PFSK-1 (cell line): Measurements from ENCODE around the gene PNRC1.

ENCODE experiments used
- FOXP2 ChIP-seq: optimal IDR thresholded peaks from 2 replicates; pipeline ENCODE3; 2011; ENCODE audit warnings: borderline replicate concordance, control low read depth, inconsistent platforms; ENCODE audit not compliant: insufficient read depth; ENCODE audit errors: extremely low read length, extremely low read depth
- POLR2AphosphoS5 ChIP-seq: IDR thresholded peaks from 2 replicates; pipeline ENCODE4 v1.6.1; 2012; ENCODE audit warnings: low read depth, mild to moderate bottlenecking, control low read depth, low read length, moderate library complexity
- TAF1 ChIP-seq: IDR thresholded peaks from 2 replicates; pipeline ENCODE4 v1.6.1; 2012; ENCODE audit warnings: low read length, control low read depth, borderline replicate concordance; ENCODE audit not compliant: insufficient read depth
- TF ChIP-seq, protein P1 (sequence below), 2 experiments: IDR thresholded peaks; 2 replicates each; pipeline versions ENCODE4 v1.6.1 to v1.8.0; 2011 to 2012; ENCODE audit warnings: low read depth in 2 of 2, low read length in 2 of 2, control low read depth in 1 of 2, inconsistent platforms in 1 of 2, mild to moderate bottlenecking in 1 of 2, moderate library complexity in 1 of 2; ENCODE audit not compliant: insufficient read depth in 1 of 2

DNA sequence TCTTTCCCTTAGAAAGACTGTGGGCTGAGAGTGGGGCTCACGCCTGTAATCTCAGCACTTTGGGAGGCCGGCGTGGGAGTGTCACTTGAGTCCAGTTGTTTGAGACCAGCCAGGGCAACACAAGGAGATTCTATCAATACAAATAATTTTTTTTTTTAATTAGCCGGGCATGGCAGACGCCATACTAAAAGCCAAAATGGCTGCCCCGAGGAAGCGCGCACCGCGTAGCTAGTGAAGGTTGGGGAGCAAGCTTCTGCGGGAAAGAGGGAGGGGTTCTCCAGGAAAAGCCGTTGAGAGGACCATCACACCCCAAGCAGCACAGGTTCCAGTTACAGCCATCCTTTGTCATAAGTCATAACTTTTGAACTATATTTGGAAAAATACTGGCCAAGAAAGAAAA lies 21.3 kb upstream of the PNRC1 start:
- TF ChIP-seq, protein P1, sequence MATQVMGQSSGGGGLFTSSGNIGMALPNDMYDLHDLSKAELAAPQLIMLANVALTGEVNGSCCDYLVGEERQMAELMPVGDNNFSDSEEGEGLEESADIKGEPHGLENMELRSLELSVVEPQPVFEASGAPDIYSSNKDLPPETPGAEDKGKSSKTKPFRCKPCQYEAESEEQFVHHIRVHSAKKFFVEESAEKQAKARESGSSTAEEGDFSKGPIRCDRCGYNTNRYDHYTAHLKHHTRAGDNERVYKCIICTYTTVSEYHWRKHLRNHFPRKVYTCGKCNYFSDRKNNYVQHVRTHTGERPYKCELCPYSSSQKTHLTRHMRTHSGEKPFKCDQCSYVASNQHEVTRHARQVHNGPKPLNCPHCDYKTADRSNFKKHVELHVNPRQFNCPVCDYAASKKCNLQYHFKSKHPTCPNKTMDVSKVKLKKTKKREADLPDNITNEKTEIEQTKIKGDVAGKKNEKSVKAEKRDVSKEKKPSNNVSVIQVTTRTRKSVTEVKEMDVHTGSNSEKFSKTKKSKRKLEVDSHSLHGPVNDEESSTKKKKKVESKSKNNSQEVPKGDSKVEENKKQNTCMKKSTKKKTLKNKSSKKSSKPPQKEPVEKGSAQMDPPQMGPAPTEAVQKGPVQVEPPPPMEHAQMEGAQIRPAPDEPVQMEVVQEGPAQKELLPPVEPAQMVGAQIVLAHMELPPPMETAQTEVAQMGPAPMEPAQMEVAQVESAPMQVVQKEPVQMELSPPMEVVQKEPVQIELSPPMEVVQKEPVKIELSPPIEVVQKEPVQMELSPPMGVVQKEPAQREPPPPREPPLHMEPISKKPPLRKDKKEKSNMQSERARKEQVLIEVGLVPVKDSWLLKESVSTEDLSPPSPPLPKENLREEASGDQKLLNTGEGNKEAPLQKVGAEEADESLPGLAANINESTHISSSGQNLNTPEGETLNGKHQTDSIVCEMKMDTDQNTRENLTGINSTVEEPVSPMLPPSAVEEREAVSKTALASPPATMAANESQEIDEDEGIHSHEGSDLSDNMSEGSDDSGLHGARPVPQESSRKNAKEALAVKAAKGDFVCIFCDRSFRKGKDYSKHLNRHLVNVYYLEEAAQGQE (IDR thresholded peaks at IDR 0.05; ENCODE audit: insufficient read depth in 1 of 2, low read depth in 2 of 2, low read length in 2 of 2) = no peak
- no peak for TF ChIP-seq POLR2AphosphoS5
- no peak for TF ChIP-seq FOXP2
- TF ChIP-seq TAF1 = no peak
